Heart right ventricle (tissue), 16 donors: Measurements from ENCODE around the gene GIMAP1. TPM values are rescaled to one million over a fixed set of nuclear protein-coding genes. Genes with fewer than 3 reads are reported as not detected.

Experiments
- ATAC-seq, 8 donors: fragments of 200-7000 bp; cut with Tn5 transposase; one replicate each; pipeline ENCODE4 v1.9.1; 2020; ENCODE audit warnings: mild to moderate bottlenecking in 8 of 8, moderate library complexity in 8 of 8, moderate number of reproducible peaks in 1 of 8
- DNase-seq, 2 donors: peaks; one replicate each; pipeline ENCODE4 v3.0.0-alpha.2; 2020
- H3K27ac ChIP-seq, 10 donors: fragments of 200-600 bp; sonication (generic) in 2 of 10; one replicate each; pipeline versions ENCODE4 v1.5.0 to v1.8.0; 2020 to 2022; ENCODE audit warnings: mild to moderate bottlenecking in 3 of 10
- H3K27me3 ChIP-seq, 7 donors: fragments of 200-600 bp; one replicate each; pipeline ENCODE4 v1.8.0; 2021 to 2022; ENCODE audit warnings: mild to moderate bottlenecking in 2 of 7
- H3K36me3 ChIP-seq, 9 donors: fragments of 200-600 bp; sonication (generic) in 1 of 9; one replicate each; pipeline versions ENCODE4 v1.5.0 to v1.8.0; 2020 to 2022; ENCODE audit warnings: mild to moderate bottlenecking in 2 of 9
- H3K4me1 ChIP-seq, 9 donors: fragments of 200-600 bp; sonication (generic) in 1 of 9; one replicate each; pipeline versions ENCODE4 v1.5.0 to v1.8.0; 2020 to 2022; ENCODE audit warnings: mild to moderate bottlenecking in 4 of 9
- H3K4me3 ChIP-seq, 10 donors: fragments of 200-600 bp; sonication (generic) in 2 of 10; one replicate each; pipeline versions ENCODE4 v1.5.0 to v1.8.0; 2020 to 2022; ENCODE audit warnings: mild to moderate bottlenecking in 7 of 10, moderate library complexity in 2 of 10
- H3K9me3 ChIP-seq, 11 donors: fragments of 200-600 bp in 10 of 11; sonication (generic) in 2 of 11; one replicate each; pipeline versions ENCODE4 v1.5.0 to v1.8.0; 2013 to 2022; ENCODE audit warnings: mild to moderate bottlenecking in 2 of 11, control low read depth in 1 of 11, moderate library complexity in 1 of 11
- CTCF ChIP-seq, 9 donors: fragments of 200-600 bp; sonication (generic) in 2 of 9; IDR thresholded peaks; one replicate each; pipeline versions ENCODE4 v1.5.0 to v1.8.0; 2021 to 2022; ENCODE audit warnings: antibody characterized with exemption in 9 of 9, mild to moderate bottlenecking in 5 of 9, moderate library complexity in 1 of 9
- WGBS, 2 donors: extraction: QIAGEN DNeasy Blood & Tissue Kit; methylation state at CpG; one replicate each; pipeline ENCODE4 v1.1.7; 2013; ENCODE audit warnings: inconsistent platforms in 1 of 2; 5-methylcytosine and 5-hydroxymethylcytosine counted together
- intact Hi-C, 10 donors: fragments of 100-400 bp; cut with DNase I; formaldehyde crosslinking; loops; one replicate each; pipeline versions ENCODE4 v1.11.1 to v1.14.2; 2022
- polyA plus RNA-seq, 2 donors: library from polyadenylated mRNA; stranded (reverse); fragments of 200-250 nt; gene quantifications; one replicate each; pipeline ENCODE4 v1.2.3, GENCODE V29; 2013
- total RNA-seq, 10 donors: library from RNA; stranded (reverse); fragmentation: NEBNext Ultra II Directional in 3 of 10; extraction: Animal tissue kit (Norgen Biotek cat#: 25700) in 3 of 10; gene quantifications; one replicate each; pipeline versions ENCODE4 v1.2.1 to v1.2.4, GENCODE V29; 2021 to 2023
- donor health status: Arrhythmogenic right ventricular cardiomyopathy.
- donor health status: ischemic (EF 13 %, LVEDD 7.1; RV severe dilation, severe dysfunction).
- donor health status: healthy with polysubstance abuse.
- donor health status: DM: no; HTN: yes; CAD: no.
- donor health status: DM: no; HTN: no; CAD: no.
- donor health status: ischemic (EF 25% LVEDD 6.9; RV normal size, moderate dysfunction).
- donor health status: ischemic (EF 25% LVEDD 5.7; RV mildly dilated, moderate dysfunction).
- donor health status: healthy.
- donor health status: DM: yes; HTN: yes; CAD: no.
- donor health status: Ischemic cardiomyopathy.
- donor health status: ischemic (EF 35%, LVEDD 5.7; RV mildly dilated, moderate dysfunction).
- donor health status: nonischemic (EF 11% LVEDD 7.7; RV severe dilation, severe dysfunction).
- donor health status: DM: yes; HTN: yes; CAD: no.
- donor health status: PGD.
- donor health status: ischemic (EF 29% LVEDD 5.4; RV normal size, mild dysfunction).
- donor health status: nonischemic (EF 23%, LVEDD 6.1; RV moderate dilation, normal function).

Gene GIMAP1
- total and polyA plus RNA-seq, 12 donors = 2.4 to 11.2 (median 5.5) TPM

DNA sequence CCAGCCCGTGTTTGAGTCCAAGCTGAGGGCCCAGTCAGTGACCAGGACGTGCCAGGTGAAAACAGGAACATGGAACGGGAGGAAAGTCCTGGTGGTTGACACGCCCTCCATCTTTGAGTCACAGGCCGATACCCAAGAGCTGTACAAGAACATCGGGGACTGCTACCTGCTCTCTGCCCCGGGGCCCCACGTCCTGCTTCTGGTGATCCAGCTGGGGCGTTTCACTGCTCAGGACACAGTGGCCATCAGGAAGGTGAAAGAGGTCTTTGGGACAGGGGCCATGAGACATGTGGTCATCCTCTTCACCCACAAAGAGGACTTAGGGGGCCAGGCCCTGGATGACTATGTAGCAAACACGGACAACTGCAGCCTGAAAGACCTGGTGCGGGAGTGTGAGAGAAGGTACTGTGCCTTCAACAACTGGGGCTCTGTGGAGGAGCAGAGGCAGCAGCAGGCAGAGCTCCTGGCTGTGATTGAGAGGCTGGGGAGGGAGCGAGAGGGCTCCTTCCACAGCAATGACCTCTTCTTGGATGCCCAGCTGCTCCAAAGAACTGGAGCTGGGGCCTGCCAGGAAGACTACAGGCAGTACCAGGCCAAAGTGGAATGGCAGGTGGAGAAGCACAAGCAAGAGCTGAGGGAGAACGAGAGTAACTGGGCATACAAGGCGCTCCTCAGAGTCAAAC lies 26.0 kb downstream of the GIMAP1 start:
- peak overlapping the region in 2 of 10 donors; percentile 6 to 15 for H3K4me3 ChIP-seq
- intact Hi-C loops = loop anchor here in 3 of 10 donors (5.0 to 10.0 kb wide), 3 partner anchors 55 to 290 kb away; partner anchors contain the start of genes GIMAP2 (in 1 of the 3) and GIMAP8 (in 1 of the 3)
- 77 to 95% methylated on average over 14 of the region's 14 CpGs for WGBS, 2 donors
- peak overlapping the region in 7 of 10 donors; percentile 31 to 90 (median 85) for H3K27ac ChIP-seq
- peaks cover 0 to 51% (median 11%) of the 10 kb centered on the region in 9 donors for H3K36me3 ChIP-seq
- H3K27me3 ChIP-seq = no peaks in the 10 kb centered on the region
- H3K4me1 ChIP-seq = peaks cover 8 to 65% (median 55%) of the 10 kb centered on the region in 9 donors
- no peaks in the 10 kb centered on the region for H3K9me3 ChIP-seq
- no peak for TF ChIP-seq CTCF (IDR thresholded peaks at IDR 0.05)
- no peak for ATAC-seq
- no peak for DNase-seq

- WGBS, 2 donors = 73 to 82% methylated on average over 8 of the region's 8 CpGs
- Histone ChIP-seq H3K4me3 (no peak overlapping the region), H3K4me1 (peaks cover 8 to 66% (median 55%) of the 10 kb centered on the region in 9 donors), H3K27me3 (no peaks in the 10 kb centered on the region), H3K36me3 (peaks cover 0 to 51% (median 11%) of the 10 kb centered on the region in 9 donors), H3K27ac (peak overlapping the region in 6 of 10 donors; percentile 19 to 90 (median 77)), H3K9me3 (no peaks in the 10 kb centered on the region)
- ATAC-seq = peak in 4 of 8 donors; percentile 8 to 20 (median 12)
- intact Hi-C loops = loop anchor here in 3 of 10 donors (5.0 to 10.0 kb wide), 3 partner anchors 57 to 292 kb away; partner anchors contain the start of genes GIMAP2 (in 1 of the 3) and GIMAP8 (in 1 of the 3)
- no peak for DNase-seq
- TF ChIP-seq CTCF (IDR thresholded peaks at IDR 0.05) = no peak
Observed at GRCh38 chr7:150744041-150744656, 27.7 kb downstream of the GIMAP1 start.

GRCh38 chr7:150745086-150745485 lies 28.7 kb downstream of the GIMAP1 start:
- TF ChIP-seq CTCF (IDR thresholded peaks at IDR 0.05) = no peak
- intact Hi-C loops = loop anchor here in 2 of 10 donors (5.0 to 10.0 kb wide), 2 partner anchors 120 to 293 kb away; partner anchors contain the start of gene GIMAP8 (in 1 of the 2)

GRCh38 chr7:150745876-150746275 lies 29.5 kb downstream of the GIMAP1 start:
- H3K27ac ChIP-seq = peak overlapping the region in 3 of 10 donors; percentile 2 to 37 (median 12)
- 48 to 54% methylated on average over 3 of the region's 3 CpGs for WGBS, 2 donors
- ATAC-seq = no peak

More at GRCh38 chr7:150745086-150745485, 28.7 kb downstream of the GIMAP1 start:
- DNase-seq = no peak
- H3K4me3 ChIP-seq = no peak overlapping the region
- no peak for ATAC-seq
- H3K36me3 ChIP-seq = peaks cover 0 to 48% (median 11%) of the 10 kb centered on the region in 9 donors
- no peaks in the 10 kb centered on the region for H3K9me3 ChIP-seq
- peak overlapping the region in 3 of 10 donors; percentile 22 to 37 (median 25) for H3K27ac ChIP-seq
- H3K4me1 ChIP-seq = peaks cover 8 to 63% (median 55%) of the 10 kb centered on the region in 9 donors
- WGBS, 2 donors = 53 to 70% methylated on average over 5 of the region's 5 CpGs
- H3K27me3 ChIP-seq = no peaks in the 10 kb centered on the region

More at GRCh38 chr7:150745876-150746275, 29.5 kb downstream of the GIMAP1 start:
- intact Hi-C loops = loop anchor here in 2 of 10 donors (5.0 to 10.0 kb wide), 2 partner anchors 121 to 294 kb away; partner anchors contain the start of gene GIMAP8 (in 1 of the 2)
- no peak for TF ChIP-seq CTCF (IDR thresholded peaks at IDR 0.05)
- Histone ChIP-seq H3K4me1 (peaks cover 8 to 62% (median 50%) of the 10 kb centered on the region in 9 donors), H3K27me3 (no peaks in the 10 kb centered on the region), H3K4me3 (no peak overlapping the region), H3K9me3 (no peaks in the 10 kb centered on the region), H3K36me3 (peaks cover 0 to 41% (median 11%) of the 10 kb centered on the region in 9 donors)
- no peak for DNase-seq
